HG02798 (cell line): Measurements from ENCODE around the gene RBPMS2.

ENCODE experiments used
- ATAC-seq: cut with Tn5 transposase; IDR thresholded peaks from one replicate; pipeline ENCODE4 v1.9.1; 2021; ENCODE audit warnings: mild to moderate bottlenecking; ENCODE audit not compliant: unreplicated experiment, poor library complexity

The RBPMS2 gene

GRCh38 chr15:64698823-64699222 is 76.6 kb downstream of the RBPMS2 start:
- ATAC-seq = no peak

- ATAC-seq = no peak
Observed at GRCh38 chr15:64697911-64698369, 77.4 kb downstream of the RBPMS2 start.

GRCh38 chr15:64696481-64696880 is 78.9 kb downstream of the RBPMS2 start:
- no peak for ATAC-seq

- ATAC-seq = no peak
Observed at GRCh38 chr15:64695561-64695992, 79.8 kb downstream of the RBPMS2 start.

- ATAC-seq = no peak
Observed at GRCh38 chr15:64694816-64695215, 80.6 kb downstream of the RBPMS2 start.

- no peak for ATAC-seq
Observed at GRCh38 chr15:64693134-64693533, 82.3 kb downstream of the RBPMS2 start.

GRCh38 chr15:64691896-64692565 is 83.4 kb downstream of the RBPMS2 start:
- no peak for ATAC-seq

GRCh38 chr15:64690578-64691296 is 84.7 kb downstream of the RBPMS2 start:
- ATAC-seq = no peak

- ATAC-seq = no peak
Observed at GRCh38 chr15:64690008-64690407, 85.4 kb downstream of the RBPMS2 start.
